H9 (cell line): ENCODE results near the gene CNBP. TPM values are rescaled to one million over a fixed set of nuclear protein-coding genes. Genes with fewer than 3 reads are reported as not detected.

Experiments
- DNase-seq: peaks from one replicate; pipeline ENCODE4 v3.0.0-alpha.2; 2017
- H2AFZ ChIP-seq: one replicate; pipeline ENCODE4 v1.6.1; 2013; ENCODE audit warnings: mild to moderate bottlenecking, low read length, control low read depth, moderate library complexity
- H2AK5ac ChIP-seq: 2 replicates; pipeline ENCODE4 v1.6.1; 2013; ENCODE audit warnings: low read length, control low read depth, mixed read lengths; ENCODE audit not compliant: insufficient read length
- H2BK120ac ChIP-seq: one replicate; pipeline ENCODE4 v1.6.1; 2013; ENCODE audit warnings: low read depth, mild to moderate bottlenecking, low read length, control low read depth, inconsistent platforms; ENCODE audit not compliant: poor library complexity, severe bottlenecking
- H2BK12ac ChIP-seq: 2 replicates; pipeline ENCODE4 v1.6.1; 2013; ENCODE audit warnings: low read length, control low read depth, mixed read lengths, low read depth; ENCODE audit not compliant: insufficient read length
- H2BK15ac ChIP-seq: 2 replicates; pipeline ENCODE4 v1.6.1; 2013; ENCODE audit warnings: low read depth, low read length, control low read depth
- H2BK20ac ChIP-seq: one replicate; pipeline ENCODE4 v1.6.1; 2013; ENCODE audit warnings: low read depth, mild to moderate bottlenecking, low read length, control low read depth, inconsistent platforms; ENCODE audit not compliant: poor library complexity, severe bottlenecking
- H2BK5ac ChIP-seq: 2 replicates; pipeline ENCODE4 v1.6.1; 2013; ENCODE audit warnings: low read length, control low read depth, mixed read lengths; ENCODE audit not compliant: insufficient read length
- H3K14ac ChIP-seq: 2 replicates; pipeline ENCODE4 v1.6.1; 2013; ENCODE audit warnings: low read length, control low read depth; ENCODE audit not compliant: insufficient read depth
- H3K18ac ChIP-seq: 2 replicates; pipeline ENCODE4 v1.6.1; 2013; ENCODE audit warnings: low read depth, mild to moderate bottlenecking, mixed read lengths, low read length, control low read depth; ENCODE audit not compliant: insufficient read length
- H3K23ac ChIP-seq: 2 replicates; pipeline ENCODE4 v1.6.1; 2013; ENCODE audit warnings: low read length, control low read depth, mixed read lengths, low read depth; ENCODE audit not compliant: insufficient read length
- H3K23me2 ChIP-seq: 2 replicates; pipeline ENCODE4 v1.6.1; 2013; ENCODE audit warnings: low read depth, mild to moderate bottlenecking, mixed read lengths, low read length, control low read depth; ENCODE audit not compliant: insufficient read length, poor library complexity, severe bottlenecking
- H3K27ac ChIP-seq: 2 replicates; pipeline ENCODE4 v1.5.1; 2013; ENCODE audit warnings: low read length, control low read depth, mixed read lengths, low read depth; ENCODE audit not compliant: insufficient read length
- H3K27me3 ChIP-seq: 2 replicates; pipeline ENCODE4 v1.6.1; 2013; ENCODE audit warnings: low read length, control low read depth, inconsistent platforms; ENCODE audit not compliant: insufficient read depth
- H3K4ac ChIP-seq: 2 replicates; pipeline ENCODE4 v1.6.1; 2013; ENCODE audit warnings: low read depth, mild to moderate bottlenecking, control low read depth, inconsistent platforms, low read length, moderate library complexity
- H3K4me1 ChIP-seq: 2 replicates; pipeline ENCODE4 v1.6.1; 2013; ENCODE audit warnings: low read length, control low read depth, inconsistent platforms; ENCODE audit not compliant: insufficient read depth
- H3K4me2 ChIP-seq: 2 replicates; pipeline ENCODE4 v1.6.1; 2013; ENCODE audit warnings: low read length, control low read depth, mixed read lengths; ENCODE audit not compliant: insufficient read length, insufficient read depth
- H3K56ac ChIP-seq: 2 replicates; pipeline ENCODE4 v1.6.1; 2013; ENCODE audit warnings: low read depth, mild to moderate bottlenecking, mixed read lengths, low read length, control low read depth; ENCODE audit not compliant: insufficient read length
- H3K79me1 ChIP-seq: 2 replicates; pipeline ENCODE4 v1.6.1; 2013; ENCODE audit warnings: low read depth, mild to moderate bottlenecking, moderate library complexity, low read length, control low read depth, inconsistent platforms; ENCODE audit not compliant: insufficient read depth, poor library complexity, severe bottlenecking
- H3K79me2 ChIP-seq: 2 replicates; pipeline ENCODE4 v1.6.1; 2013; ENCODE audit warnings: low read length, control low read depth, inconsistent platforms; ENCODE audit not compliant: insufficient read depth
- H3K9ac ChIP-seq: 2 replicates; pipeline ENCODE4 v1.6.1; 2013; ENCODE audit warnings: low read length, control low read depth, mixed read lengths; ENCODE audit not compliant: insufficient read length; ENCODE audit errors: extremely low read depth
- H3K9me3 ChIP-seq: one replicate; pipeline ENCODE4 v1.6.1; 2013; ENCODE audit warnings: low read depth, low read length, inconsistent platforms; ENCODE audit not compliant: control insufficient read depth
- H3T11ph ChIP-seq: one replicate; pipeline ENCODE4 v1.6.1; 2013; ENCODE audit warnings: mild to moderate bottlenecking, low read length, control low read depth, inconsistent platforms
- H4K20me1 ChIP-seq: one replicate; pipeline ENCODE4 v1.6.1; 2013; ENCODE audit not compliant: control insufficient read depth, insufficient read length, insufficient read depth
- H4K5ac ChIP-seq: 2 replicates; pipeline ENCODE4 v1.6.1; 2013; ENCODE audit warnings: low read depth, mild to moderate bottlenecking, mixed read lengths, low read length, control low read depth; ENCODE audit not compliant: insufficient read length
- H4K8ac ChIP-seq: replicated peaks from 2 replicates; pipeline ENCODE4 v1.6.1; 2013; ENCODE audit warnings: low read length, control low read depth, mixed read lengths, low read depth; ENCODE audit not compliant: insufficient read length
- H4K91ac ChIP-seq: 2 replicates; pipeline ENCODE4 v1.6.1; 2013; ENCODE audit warnings: low read depth, mild to moderate bottlenecking, moderate library complexity, mixed read lengths, low read length, control low read depth; ENCODE audit not compliant: insufficient read length
- H3K27ac Mint-ChIP-seq, 3 experiments: 2 replicates in 2 of 3; 3 replicates in 1 of 3; pipeline ENCODE4 v1.8.0; 2020 to 2021; ENCODE audit warnings: mixed read lengths in 3 of 3, mild to moderate bottlenecking in 1 of 3, moderate library complexity in 1 of 3
- H3K27me3 Mint-ChIP-seq: 2 replicates; pipeline ENCODE4 v1.8.0; 2021; ENCODE audit warnings: low read depth, mild to moderate bottlenecking, moderate library complexity, mixed read lengths
- H3K36me3 Mint-ChIP-seq, 3 experiments: 2 replicates in 2 of 3; 3 replicates in 1 of 3; pipeline ENCODE4 v1.8.0; 2020 to 2021; ENCODE audit warnings: low read depth in 3 of 3, mixed read lengths in 3 of 3; ENCODE audit not compliant: insufficient read depth in 1 of 3
- H3K4me1 Mint-ChIP-seq, 2 experiments: 2 replicates each; pipeline ENCODE4 v1.8.0; 2020; ENCODE audit warnings: mixed read lengths in 2 of 2
- H3K4me3 Mint-ChIP-seq, 2 experiments: 2 replicates in 1 of 2; 3 replicates in 1 of 2; pipeline ENCODE4 v1.8.0; 2020 to 2021; ENCODE audit warnings: mild to moderate bottlenecking in 2 of 2, mixed read lengths in 2 of 2, moderate library complexity in 1 of 2
- H3K9me3 Mint-ChIP-seq, 2 experiments: 2 replicates in 1 of 2; 3 replicates in 1 of 2; pipeline ENCODE4 v1.8.0; 2020; ENCODE audit warnings: mild to moderate bottlenecking in 2 of 2, mixed read lengths in 2 of 2, moderate library complexity in 1 of 2
- WGBS: extraction: QIAGEN DNeasy Blood & Tissue Kit; methylation state at CpG from one replicate; pipeline ENCODE4 v1.1.7; 2013; ENCODE audit warnings: missing lambda C conversion rate, low lambda C conversion rate, mixed read lengths; ENCODE audit not compliant: insufficient read length; ENCODE audit errors: extremely low coverage; 5-methylcytosine and 5-hydroxymethylcytosine counted together
- total RNA-seq: library from RNA; stranded (reverse); gene quantifications from 2 replicates; pipeline ENCODE4 v1.2.1, GENCODE V29; 2021
- TF ChIP-seq, protein P1 (sequence below): fragments of 200-600 bp; sonication (generic); conservative IDR thresholded peaks from 3 replicates; pipeline ENCODE4 v1.8.0; 2021; ENCODE audit warnings: antibody characterized with exemption, mild to moderate bottlenecking

The CNBP gene
- total RNA-seq, 1 experiment from 2014 or later: 433 TPM

DNA sequence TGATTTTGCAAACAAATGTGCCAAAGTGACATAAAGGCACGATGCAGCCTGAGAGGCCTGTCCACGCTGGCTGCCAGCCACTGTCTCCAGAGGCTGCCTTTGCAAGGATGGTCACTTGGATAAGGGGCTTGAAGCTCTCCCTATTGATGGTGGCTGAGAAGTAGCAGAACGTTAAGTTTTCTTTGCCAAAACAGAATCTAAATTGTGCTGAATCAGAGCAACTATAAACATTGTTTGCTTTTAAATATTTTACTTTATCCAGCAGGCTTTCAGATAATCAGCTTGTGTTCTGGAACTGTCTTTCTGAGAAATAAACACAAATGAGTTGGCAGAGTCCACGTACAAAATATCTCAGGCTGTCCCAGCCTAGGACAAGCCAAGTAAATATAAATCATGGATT is 23.8 kb upstream of the CNBP start:
- H3K4me1 ChIP-seq: no peaks in the 10 kb centered on the region
- no peak overlapping the region for H3K18ac ChIP-seq
- no peak overlapping the region for H3K4ac ChIP-seq
- H3K9me3 ChIP-seq: no peaks in the 10 kb centered on the region
- H2BK5ac ChIP-seq: no peak overlapping the region
- H3K79me1 ChIP-seq: no peaks in the 10 kb centered on the region
- H4K91ac ChIP-seq: no peak overlapping the region
- no peak overlapping the region for H4K8ac ChIP-seq
- DNase-seq: no peak
- no peak overlapping the region for H2BK120ac ChIP-seq
- no CpG with 5 or more reads among the region's 4 CpGs for WGBS
- H3K9ac ChIP-seq: no peak overlapping the region
- no peaks in the 10 kb centered on the region for H3K79me2 ChIP-seq
- H2AFZ ChIP-seq: no peak overlapping the region
- H4K5ac ChIP-seq: no peak overlapping the region
- Mint-ChIP-seq H3K27me3 (no peaks in the 10 kb centered on the region), H3K27ac (no peak overlapping the region), H3K4me3 (no peak overlapping the region), H3K4me1 (peaks cover 0 to 3% of the 10 kb centered on the region in 2 experiments; a peak in 2 of 4 replicates), H3K9me3 (no peaks in the 10 kb centered on the region), H3K36me3 (no peaks in the 10 kb centered on the region)
- H3K56ac ChIP-seq: no peak overlapping the region
- H3K27ac ChIP-seq: no peak overlapping the region
- no peak overlapping the region for H3T11ph ChIP-seq
- no peak overlapping the region for H2BK12ac ChIP-seq
- H3K27me3 ChIP-seq: no peaks in the 10 kb centered on the region
- H3K14ac ChIP-seq: no peak overlapping the region
- H2BK15ac ChIP-seq: no peak overlapping the region
- TF ChIP-seq, protein P1, sequence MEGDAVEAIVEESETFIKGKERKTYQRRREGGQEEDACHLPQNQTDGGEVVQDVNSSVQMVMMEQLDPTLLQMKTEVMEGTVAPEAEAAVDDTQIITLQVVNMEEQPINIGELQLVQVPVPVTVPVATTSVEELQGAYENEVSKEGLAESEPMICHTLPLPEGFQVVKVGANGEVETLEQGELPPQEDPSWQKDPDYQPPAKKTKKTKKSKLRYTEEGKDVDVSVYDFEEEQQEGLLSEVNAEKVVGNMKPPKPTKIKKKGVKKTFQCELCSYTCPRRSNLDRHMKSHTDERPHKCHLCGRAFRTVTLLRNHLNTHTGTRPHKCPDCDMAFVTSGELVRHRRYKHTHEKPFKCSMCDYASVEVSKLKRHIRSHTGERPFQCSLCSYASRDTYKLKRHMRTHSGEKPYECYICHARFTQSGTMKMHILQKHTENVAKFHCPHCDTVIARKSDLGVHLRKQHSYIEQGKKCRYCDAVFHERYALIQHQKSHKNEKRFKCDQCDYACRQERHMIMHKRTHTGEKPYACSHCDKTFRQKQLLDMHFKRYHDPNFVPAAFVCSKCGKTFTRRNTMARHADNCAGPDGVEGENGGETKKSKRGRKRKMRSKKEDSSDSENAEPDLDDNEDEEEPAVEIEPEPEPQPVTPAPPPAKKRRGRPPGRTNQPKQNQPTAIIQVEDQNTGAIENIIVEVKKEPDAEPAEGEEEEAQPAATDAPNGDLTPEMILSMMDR: no peak
- no peaks in the 10 kb centered on the region for H4K20me1 ChIP-seq
- no peaks in the 10 kb centered on the region for H3K23me2 ChIP-seq
- no peak overlapping the region for H2AK5ac ChIP-seq
- H2BK20ac ChIP-seq: no peak overlapping the region
- no peak overlapping the region for H3K4me2 ChIP-seq
- H3K23ac ChIP-seq: no peak overlapping the region
